HG03558 (cell line): ENCODE data around the gene SSR1.
"Not testable (repeated sequence)": the region's sequence is repeated elsewhere in the genome, so short reads cannot be mapped to it uniquely, and the experiment has no call there.

Experiments
- ATAC-seq: cut with Tn5 transposase; IDR thresholded peaks from one replicate; pipeline ENCODE4 v1.9.1; 2021; ENCODE audit warnings: moderate number of reproducible peaks; ENCODE audit not compliant: unreplicated experiment; ENCODE audit errors: extremely low read depth

The SSR1 gene

DNA sequence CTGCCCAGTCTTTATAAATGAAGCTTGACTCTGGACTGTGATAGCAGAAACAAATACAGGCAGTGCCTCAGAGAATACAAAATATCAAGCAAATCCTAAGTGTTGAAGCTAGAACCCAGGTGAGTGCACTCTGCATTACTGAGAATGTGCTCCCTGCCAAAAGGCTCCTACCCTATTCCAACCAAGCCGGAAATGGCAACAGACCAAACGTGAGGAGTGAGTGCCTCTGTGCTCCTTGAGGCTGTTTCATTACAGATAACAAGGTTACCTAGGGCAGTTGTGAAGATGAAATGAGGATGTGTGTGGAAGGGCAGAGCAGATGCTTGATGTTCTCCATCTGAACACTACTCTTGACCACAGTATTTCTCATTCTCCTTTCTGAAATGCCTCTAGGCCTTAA is 29.3 kb downstream of the SSR1 start:
- no peak for ATAC-seq

DNA sequence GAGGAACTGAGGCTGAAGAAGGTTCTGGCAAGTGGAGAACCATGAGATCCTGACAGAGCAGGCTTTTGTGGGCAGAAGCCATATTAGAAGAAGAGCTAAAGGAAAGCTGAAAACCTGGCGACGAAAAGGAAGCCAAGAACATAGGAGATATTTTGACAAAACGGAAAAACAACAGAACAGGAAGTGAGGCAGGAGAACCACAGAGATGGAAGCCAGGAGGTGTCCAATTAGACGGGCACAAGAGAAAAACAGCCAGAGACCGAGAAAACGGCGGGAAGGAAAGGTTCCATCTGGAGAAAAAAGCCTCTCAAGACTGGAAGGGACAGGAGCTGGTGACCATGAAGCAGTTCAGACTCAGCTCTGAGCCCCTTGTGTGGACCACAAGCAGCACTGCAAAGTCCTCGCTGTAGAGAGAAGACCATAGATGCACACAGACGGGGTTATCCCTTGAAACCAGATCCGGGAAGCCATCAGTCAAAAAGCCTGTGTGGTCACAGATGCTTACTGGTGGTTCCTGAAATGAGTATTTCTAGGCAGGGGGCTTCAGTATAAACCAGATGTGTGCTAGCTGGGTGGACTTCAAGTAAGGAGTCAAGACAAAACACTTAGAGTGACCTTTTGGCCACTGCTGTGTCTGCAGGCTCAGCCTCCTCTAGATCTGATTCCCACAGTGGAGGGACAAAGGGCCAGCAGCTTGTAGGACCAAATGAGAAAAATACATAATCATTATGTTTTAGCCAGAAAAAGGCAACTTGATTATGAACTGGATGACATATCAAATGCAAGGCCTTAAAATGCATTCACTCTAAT is 30.7 kb downstream of the SSR1 start:
- no peak for ATAC-seq

DNA sequence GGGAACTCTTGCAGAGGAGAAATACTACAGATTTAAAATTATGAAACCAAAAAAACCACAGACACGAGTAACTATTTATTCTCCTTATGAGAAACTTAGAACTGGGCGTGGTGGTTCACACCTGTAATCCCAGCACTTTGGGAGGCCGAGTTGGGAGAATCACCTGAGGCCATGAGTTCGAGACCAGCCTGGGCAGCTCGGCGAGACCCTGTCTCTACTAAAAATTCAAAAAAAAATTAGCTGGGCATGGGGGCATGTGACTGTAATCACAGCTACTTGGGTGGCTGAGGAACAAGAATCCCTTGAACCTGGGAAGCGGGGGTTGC is 36.8 kb downstream of the SSR1 start:
- no peak for ATAC-seq

DNA sequence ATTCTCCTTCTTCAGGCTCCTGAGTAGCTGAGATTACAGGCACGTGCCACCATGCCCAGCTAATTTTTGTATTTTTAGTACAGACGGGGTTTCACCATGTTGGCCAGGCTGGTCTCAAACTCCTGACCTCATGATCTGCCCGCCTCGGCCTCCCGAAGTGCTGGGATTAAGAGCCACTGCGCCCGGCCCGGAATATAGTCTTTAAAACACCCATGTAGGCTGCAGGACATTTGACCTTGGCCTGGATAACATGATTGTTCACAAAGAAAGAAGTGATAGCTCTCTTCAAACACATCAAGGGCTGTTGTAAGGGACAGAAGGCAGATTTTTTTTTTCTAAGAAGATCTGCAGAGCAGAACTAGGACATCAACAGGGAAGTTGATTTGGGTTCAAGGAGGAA is 38.5 kb downstream of the SSR1 start:
- ATAC-seq, result not testable (repeated sequence)

DNA sequence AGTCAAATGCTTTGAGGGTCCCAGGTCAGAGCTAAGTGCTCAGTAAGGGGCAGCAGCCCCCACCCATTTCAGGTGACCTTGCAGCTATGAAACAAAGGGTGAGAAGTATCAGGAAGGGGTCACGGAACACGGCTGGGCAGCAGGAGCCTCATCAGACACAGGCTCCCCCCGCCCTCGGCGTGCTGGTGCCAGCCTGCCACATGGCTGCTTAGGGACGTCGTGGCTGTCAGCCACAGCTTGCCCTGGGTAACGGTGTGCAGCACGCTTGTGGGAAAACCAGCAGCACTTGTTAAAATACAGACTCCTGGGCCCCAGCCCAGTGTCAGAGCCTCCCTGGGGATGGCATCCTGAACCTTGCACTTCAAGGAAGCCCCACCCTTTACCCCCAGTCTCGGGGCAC is 39.3 kb downstream of the SSR1 start:
- ATAC-seq, result no peak

DNA sequence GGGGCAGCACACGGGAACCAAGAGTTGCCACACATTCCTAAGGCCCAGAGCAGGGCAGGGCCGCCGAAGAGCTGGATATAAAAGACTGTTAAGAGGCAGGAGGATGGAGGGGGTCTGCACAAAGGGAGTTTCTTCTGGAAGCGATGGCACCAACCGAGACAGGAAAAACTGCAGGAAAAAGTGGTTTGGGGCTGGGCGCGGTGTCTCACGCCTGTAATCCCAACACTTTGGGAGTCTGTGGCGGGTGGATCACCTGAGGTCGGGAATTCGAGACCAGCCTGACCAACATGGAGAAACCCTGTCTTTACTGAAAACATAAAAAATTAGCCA is 41.8 kb downstream of the SSR1 start:
- ATAC-seq, result no peak

DNA sequence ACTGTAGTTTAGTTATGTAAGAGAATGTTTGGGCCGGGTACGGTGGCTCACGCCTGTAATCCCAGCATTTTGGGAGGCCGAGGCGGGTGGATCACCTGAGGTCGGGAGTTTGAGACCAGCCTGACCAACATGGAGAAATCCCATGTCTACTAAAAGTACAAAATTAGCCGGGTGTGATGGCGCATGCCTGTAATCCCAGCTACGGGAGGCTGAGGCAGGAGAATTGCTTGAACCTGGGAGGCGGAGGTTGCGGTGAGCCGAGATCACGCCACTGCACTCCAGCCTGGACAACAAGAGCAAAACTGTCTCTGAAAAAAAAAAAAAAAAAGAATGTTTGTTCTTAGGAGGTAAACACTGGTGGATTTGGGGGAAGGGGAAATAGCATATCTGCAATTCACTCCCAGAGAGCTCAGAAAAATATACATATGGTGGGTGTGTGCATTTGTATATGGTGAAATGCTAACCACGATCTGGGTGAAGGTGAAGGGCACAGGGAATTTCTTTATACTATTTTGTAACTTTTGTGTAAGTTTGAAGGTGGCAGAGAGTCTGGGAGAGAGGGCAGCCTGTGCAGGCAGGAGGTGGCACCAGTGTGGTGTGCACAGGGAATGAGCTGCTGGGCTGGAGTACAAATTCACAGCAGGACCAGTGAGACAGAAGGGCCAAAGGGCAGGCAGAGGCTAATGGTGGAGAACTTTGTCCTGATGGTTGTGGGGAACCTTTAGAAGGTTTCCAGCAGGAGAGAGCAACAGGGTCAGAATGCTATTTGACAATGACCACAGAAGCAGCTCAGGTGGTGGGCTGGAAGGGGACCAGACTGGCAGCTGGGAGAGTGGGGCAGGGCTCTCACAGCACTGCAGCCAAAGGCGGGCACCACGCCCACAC is 42.4 kb downstream of the SSR1 start:
- ATAC-seq, result no peak

DNA sequence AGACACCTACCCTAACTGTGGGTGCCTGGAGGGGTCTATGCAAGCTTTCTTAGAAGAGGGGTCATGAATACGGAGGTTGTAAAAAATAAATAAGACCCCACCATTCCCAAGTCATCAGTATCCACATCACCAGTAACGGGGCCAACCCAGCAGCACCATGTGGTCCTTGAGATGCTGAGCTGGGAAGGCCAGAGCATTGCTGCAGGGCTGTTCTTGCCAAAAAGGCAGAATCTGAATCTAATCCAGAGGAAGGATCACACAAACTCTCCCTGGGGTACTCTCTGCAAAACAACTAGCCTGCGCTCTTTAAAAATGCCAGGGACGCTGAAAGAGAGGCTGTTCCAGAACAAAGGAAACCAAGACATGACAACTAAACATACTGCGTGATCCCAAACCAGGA is 43.2 kb downstream of the SSR1 start:
- no peak for ATAC-seq

DNA sequence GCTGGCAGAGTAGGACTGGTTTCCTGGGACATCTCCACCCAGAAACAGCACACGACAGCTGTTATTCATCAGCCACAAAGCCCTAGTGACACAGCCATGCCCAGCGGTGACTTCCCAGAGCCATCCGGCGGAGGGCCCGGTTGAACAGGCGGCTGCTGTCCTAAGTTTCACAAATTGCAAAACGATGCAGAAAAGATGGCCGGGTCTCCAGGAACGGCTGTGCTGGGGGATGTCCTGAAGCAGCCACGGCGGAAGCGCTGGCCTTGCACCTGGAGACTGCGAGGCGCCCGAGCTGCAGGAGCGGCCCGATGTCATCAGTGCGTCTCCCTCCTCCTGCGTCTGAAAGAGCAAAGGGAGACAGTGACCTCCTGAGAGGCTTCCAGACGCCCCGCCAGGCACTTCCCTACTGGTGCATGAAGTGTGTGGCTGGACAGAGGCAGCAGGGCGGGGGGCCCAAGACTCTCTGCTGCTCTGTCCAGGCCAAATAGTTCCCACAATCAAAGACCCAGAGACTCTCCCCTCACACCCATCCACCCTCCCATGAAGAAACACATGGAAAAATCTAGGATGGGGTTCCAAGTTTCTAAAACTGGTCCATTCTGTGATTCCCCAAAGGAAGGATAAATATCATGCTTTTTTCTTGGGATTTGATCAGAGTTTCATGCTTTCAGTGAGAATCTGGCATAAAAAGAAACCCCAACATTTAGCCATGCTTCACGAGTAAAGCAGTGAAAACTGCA is 44.0 kb downstream of the SSR1 start:
- ATAC-seq, result no peak

DNA sequence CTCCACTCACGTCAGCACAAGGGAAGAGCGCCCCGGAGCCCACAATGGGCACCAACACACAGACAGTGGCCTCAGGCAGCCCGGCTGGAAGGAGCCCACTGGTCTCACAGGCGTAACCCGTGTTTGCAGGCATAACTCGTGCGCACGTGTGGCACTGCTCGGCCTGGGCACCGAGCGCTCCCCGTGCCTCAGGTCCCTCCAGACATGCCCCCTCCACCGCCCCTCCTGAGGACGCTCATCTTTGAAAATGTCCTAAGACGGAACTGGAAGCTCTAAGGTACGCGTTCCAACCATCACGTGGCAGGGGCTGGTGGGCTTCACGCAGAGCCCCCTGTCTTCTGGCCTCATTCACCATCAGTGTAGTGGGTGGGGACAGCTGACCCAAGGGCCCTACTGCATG is 44.6 kb downstream of the SSR1 start:
- no peak for ATAC-seq

DNA sequence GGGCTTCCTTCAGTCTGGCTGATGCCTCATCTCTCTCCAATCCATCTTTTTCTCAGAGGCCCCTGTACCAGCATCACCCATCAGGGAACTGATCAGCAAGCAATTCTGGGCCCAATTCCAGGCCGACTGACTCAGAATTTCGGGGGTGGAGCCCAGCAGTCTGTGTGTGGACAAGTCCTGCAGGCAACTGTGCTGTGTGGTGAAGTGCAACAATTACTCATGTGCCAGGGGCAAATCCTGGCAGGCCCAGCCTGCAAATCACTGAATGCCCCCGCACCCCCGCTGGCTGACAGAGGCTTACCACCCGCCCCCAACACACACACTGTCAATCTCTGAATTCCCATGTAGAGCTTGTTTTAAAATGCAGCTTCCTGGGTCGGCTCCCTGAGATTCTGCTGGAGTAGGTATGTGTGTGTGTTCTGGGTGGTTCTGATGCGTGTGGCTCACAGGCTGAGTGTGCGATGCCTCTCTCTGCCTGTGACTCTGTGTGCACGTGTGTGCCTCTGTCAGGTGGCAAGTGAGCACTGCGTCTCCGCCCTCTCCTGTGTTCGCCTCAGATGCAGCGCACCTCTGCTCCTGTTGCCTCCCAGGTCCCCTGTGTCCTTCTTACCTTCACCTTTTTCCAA is 45.4 kb downstream of the SSR1 start:
- no peak for ATAC-seq

DNA sequence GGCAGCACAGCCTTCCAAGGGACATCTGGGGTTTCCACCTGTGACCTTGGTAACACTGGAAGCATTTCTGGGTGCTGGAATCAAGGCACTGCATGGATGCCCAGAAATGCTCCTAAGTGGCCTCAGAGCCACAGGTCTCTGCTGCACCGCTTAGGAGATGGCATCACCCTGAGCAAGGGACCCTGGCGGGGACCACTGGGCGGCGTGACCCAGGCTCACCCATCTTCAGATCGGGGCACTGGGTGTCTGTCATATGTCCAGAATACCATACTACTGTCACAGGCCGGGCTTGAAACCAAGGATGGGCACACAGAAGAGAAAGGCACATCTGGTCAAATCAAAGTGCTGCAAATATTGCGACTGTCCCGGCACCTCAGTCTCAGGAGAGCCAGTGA is 45.9 kb downstream of the SSR1 start:
- no peak for ATAC-seq

DNA sequence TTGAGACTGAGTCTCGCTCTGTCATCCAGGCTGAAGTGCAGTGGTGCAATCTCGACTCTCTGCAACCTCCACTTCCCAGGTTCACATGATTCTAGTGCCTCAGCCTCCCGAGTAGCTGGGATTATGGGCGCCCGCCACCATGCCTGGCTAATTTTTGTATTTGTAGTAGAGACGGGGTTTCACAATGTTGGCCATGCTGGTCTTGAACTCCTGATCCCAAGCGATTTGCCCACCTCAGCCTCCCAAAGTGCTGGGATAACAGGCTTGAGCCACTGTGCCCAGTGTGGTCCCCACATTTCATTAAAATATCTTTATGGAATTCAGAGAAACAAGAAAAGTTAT is 47.6 kb downstream of the SSR1 start:
- not testable (repeated sequence) for ATAC-seq

DNA sequence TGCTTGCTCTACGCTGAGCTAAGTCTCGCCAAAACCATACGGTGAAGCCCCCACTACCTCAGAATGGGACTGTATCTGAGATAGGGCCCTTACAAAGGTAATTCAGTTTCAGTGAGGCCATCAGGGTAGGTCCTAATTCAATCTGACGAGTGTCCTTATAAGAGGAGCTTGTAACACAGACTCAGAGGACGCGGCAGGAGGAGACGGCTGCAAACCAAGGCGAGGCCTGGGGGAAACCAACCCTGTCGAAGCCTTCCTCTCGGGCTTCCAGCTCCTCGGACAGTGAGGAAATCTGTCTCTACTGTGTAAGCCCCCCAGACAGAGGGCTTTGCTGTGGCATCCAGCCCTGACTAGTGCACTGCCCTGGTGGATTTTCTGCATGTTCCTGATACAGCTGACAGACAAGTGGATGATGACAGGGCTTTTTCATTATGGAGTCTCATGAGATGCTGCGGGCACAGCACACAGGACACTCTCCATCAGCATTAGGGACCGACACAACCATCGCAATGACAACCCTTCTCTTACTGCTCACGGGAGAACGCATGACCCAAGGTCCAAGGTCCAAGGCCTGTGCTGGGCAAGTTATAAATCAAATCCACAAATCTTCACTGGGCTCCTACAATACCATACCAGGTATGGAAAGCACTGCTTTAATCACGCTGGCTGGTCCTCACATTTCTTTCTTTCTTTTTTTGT is 48.2 kb downstream of the SSR1 start:
- no peak for ATAC-seq

DNA sequence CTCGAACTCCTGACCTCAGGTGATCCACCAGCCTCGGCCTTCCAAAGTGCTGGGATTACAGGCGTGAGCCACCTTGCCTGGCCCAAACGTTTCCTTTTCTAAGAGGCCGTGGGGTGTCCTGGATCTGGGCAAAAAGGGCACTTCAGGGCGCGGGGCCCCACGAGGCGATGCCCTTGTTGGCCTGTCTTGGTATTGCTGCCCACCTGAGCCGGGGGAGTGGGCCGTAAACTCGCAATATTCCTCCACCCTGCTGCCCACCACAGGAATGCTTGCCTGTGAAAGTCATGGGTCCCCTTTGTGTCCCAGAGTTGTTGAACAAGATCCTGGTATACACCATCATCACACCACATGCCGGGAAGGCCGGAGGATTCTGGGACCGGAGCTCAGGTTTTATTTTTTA is 49.0 kb downstream of the SSR1 start:
- no peak for ATAC-seq

DNA sequence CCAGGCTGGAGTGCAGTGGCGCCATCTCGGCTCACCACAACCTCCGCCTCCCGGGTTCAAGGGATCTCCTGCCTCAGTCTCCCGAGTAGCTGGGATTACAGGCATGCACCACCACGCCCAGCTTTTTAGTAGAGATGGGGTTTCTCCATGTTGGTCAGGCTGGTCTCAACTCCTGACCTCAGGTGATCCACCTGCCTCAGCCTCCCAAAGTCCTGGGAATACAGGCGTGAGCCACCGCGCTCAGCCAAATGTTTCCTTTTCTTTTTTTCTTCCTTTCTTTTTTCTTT is 49.5 kb downstream of the SSR1 start:
- ATAC-seq, result not testable (repeated sequence)

DNA sequence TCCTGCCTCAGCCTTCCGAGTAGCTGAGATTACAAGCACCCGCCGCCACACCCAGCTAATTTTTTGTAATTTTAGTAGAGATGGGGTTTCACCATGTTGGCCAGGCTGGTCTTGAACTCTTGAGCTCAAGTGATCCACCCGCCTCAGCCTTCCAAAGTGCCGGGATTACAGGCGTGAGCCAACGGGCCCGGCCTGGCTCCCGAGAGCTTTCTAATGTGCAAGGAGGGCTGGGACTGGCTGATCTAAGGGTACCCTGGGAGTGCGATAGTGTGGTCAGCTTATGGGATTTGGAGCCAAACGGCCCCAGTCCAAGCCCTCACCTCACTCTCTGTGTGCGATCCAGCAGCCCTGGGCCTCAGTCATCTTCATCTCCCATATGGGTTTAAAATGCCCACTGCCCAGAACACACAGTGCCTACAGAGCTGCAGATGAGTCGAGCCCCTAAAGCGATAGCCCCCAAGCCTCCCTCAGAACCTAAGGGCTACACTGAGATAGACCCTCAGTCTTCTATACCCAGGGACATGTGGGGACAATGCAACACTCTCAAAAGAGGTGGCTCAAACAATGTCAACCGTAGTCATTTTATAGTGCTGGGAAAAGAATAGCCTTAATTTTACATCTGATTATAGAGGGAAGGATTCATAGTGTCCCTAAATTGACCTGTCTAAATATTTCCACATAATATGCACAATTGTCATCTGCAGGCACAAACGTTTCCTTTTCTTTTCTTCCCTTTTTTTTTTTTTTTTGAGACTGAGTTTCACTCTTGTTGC is 50.1 kb downstream of the SSR1 start:
- no peak for ATAC-seq

DNA sequence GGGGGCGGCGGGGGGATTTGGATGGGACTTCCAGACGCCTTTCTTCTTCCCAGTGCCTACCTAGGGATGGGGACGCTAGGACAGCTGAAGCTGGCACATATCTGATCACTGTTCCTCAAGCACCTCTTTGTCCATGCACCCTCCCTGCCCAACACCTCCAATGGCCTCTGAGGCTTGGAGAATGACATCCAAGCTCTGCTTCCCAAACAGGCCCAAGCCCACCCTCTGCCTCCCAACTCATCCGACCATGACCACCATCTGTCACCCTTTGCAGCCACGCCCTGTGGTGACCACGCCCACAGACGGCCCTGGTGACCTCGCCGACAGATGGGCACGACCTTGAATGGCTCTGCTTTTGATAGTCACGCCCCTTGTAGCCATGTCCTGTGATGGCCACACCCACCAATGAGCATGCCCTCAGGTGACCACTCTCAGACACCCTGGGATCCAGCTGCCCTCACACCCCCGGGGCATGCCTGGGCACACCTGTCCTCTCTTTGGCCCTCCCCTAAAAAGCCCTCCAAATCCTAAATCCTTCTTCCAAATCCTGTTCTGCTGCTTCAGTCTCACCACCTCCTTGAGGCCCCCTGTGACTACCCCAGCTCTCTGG is 51.0 kb downstream of the SSR1 start:
- ATAC-seq, result no peak
